Panc1 (cell line): Measurements from ENCODE around the gene WDR47.
"Not testable (repeated sequence)": the region's sequence is repeated elsewhere in the genome, so short reads cannot be mapped to it uniquely, and the experiment has no call there.

Source experiments
- POLR2AphosphoS5 ChIP-seq: IDR thresholded peaks from 2 replicates; pipeline ENCODE4 v1.6.1; 2012; ENCODE audit warnings: mild to moderate bottlenecking, low read depth, low read length, moderate library complexity
- TCF7L2 ChIP-seq: IDR thresholded peaks from 2 replicates; pipeline ENCODE4 v1.6.1; 2011; ENCODE audit warnings: mild to moderate bottlenecking, low read depth, low read length, inconsistent platforms
- TF ChIP-seq, protein P1 (sequence below): fragments of 450-650 bp; IDR thresholded peaks from 2 replicates; pipeline ENCODE4 v1.5.1; 2017; ENCODE audit warnings: mild to moderate bottlenecking
- TF ChIP-seq, protein P2 (sequence below), 2 experiments: IDR thresholded peaks; 2 replicates each; pipeline ENCODE4 v1.6.1; 2011 to 2012; ENCODE audit warnings: low read depth in 2 of 2, control low read depth in 1 of 2, low read length in 1 of 2, mild to moderate bottlenecking in 1 of 2, moderate library complexity in 1 of 2; ENCODE audit not compliant: insufficient read depth in 1 of 2

DNA sequence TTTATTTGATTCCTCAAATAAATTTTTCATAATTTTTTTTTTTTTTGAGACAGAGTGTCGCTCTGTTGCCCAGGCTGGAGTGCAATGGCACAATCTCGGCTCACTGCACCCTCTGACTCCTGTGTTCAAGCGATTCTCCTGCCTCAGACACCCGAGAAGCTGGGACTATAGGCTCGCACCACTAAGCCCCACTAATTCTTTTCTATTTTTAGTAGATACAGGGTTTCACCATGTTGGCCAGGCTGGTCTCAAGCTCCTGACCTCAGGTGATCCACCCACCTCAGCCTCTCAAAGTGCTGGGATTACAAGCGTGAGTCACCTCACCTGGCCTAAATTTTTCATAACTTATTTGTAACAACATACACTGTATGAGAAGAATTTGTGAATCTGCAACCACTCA is 24.2 kb downstream of the WDR47 start:
- TF ChIP-seq, protein P1, sequence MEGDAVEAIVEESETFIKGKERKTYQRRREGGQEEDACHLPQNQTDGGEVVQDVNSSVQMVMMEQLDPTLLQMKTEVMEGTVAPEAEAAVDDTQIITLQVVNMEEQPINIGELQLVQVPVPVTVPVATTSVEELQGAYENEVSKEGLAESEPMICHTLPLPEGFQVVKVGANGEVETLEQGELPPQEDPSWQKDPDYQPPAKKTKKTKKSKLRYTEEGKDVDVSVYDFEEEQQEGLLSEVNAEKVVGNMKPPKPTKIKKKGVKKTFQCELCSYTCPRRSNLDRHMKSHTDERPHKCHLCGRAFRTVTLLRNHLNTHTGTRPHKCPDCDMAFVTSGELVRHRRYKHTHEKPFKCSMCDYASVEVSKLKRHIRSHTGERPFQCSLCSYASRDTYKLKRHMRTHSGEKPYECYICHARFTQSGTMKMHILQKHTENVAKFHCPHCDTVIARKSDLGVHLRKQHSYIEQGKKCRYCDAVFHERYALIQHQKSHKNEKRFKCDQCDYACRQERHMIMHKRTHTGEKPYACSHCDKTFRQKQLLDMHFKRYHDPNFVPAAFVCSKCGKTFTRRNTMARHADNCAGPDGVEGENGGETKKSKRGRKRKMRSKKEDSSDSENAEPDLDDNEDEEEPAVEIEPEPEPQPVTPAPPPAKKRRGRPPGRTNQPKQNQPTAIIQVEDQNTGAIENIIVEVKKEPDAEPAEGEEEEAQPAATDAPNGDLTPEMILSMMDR = not testable (repeated sequence)
- TF ChIP-seq TCF7L2, POLR2AphosphoS5: not testable (repeated sequence)
- TF ChIP-seq, protein P2, sequence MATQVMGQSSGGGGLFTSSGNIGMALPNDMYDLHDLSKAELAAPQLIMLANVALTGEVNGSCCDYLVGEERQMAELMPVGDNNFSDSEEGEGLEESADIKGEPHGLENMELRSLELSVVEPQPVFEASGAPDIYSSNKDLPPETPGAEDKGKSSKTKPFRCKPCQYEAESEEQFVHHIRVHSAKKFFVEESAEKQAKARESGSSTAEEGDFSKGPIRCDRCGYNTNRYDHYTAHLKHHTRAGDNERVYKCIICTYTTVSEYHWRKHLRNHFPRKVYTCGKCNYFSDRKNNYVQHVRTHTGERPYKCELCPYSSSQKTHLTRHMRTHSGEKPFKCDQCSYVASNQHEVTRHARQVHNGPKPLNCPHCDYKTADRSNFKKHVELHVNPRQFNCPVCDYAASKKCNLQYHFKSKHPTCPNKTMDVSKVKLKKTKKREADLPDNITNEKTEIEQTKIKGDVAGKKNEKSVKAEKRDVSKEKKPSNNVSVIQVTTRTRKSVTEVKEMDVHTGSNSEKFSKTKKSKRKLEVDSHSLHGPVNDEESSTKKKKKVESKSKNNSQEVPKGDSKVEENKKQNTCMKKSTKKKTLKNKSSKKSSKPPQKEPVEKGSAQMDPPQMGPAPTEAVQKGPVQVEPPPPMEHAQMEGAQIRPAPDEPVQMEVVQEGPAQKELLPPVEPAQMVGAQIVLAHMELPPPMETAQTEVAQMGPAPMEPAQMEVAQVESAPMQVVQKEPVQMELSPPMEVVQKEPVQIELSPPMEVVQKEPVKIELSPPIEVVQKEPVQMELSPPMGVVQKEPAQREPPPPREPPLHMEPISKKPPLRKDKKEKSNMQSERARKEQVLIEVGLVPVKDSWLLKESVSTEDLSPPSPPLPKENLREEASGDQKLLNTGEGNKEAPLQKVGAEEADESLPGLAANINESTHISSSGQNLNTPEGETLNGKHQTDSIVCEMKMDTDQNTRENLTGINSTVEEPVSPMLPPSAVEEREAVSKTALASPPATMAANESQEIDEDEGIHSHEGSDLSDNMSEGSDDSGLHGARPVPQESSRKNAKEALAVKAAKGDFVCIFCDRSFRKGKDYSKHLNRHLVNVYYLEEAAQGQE (IDR thresholded peaks at IDR 0.05; ENCODE audit: insufficient read depth in 1 of 2, low read depth in 2 of 2, low read length in 1 of 2) = not testable (repeated sequence)
